Gastroesophageal sphincter (tissue), 3 donors: ENCODE measurements around the gene IGSF8.

ENCODE experiments used
- CTCF ChIP-seq, 4 experiments: fragments of 200-600 bp in 2 of 4; fragments of 450-650 bp in 2 of 4; sonication (generic) in 1 of 4; IDR thresholded peaks; one replicate each; pipeline ENCODE4 v1.5.1; 2017 to 2019; ENCODE audit warnings: antibody characterized with exemption in 4 of 4, mild to moderate bottlenecking in 2 of 4, moderate library complexity in 2 of 4
- POLR2A ChIP-seq, 2 donors: fragments of 450-650 bp; IDR thresholded peaks; one replicate each; pipeline ENCODE4 v1.6.1; 2017; ENCODE audit warnings: antibody characterized with exemption in 2 of 2, mild to moderate bottlenecking in 2 of 2, moderate library complexity in 1 of 2
- POLR2AphosphoS5 ChIP-seq: sonication (generic); formaldehyde crosslinking; IDR thresholded peaks from one replicate; pipeline ENCODE4 v1.6.1; 2017; ENCODE audit warnings: antibody characterized with exemption

- TF ChIP-seq POLR2AphosphoS5 = no peak
- no peak for TF ChIP-seq CTCF (IDR thresholded peaks at IDR 0.05)
- TF ChIP-seq POLR2A (IDR thresholded peaks at IDR 0.05) = no peak
Measured at GRCh38 chr1:160104486-160104885, 6.1 kb upstream of the IGSF8 start.
